Measurements from ENCODE around the gene RNASET2.

The RNASET2 gene

DNA sequence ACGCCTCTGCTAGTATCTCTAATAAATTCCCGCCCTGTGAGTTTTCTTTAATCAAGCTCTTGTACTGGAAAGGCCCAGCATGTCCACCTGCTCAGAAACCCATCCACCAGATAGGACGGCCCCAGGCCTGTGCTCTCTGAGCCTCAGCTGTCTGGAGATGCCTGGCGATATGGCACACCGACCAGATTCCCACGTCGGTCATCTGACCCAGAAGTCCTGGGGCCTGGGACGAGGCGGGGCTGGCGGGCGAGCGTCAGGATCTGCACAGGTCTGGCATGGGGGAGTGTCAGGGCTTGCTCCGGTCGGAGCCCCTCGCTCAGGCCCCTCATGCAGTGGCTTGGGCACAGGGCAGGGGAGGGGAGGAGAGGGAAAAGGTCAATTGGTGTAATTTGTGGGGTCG, 10.2 kb downstream of the RNASET2 start:
- DNase-seq = no peak

DNA sequence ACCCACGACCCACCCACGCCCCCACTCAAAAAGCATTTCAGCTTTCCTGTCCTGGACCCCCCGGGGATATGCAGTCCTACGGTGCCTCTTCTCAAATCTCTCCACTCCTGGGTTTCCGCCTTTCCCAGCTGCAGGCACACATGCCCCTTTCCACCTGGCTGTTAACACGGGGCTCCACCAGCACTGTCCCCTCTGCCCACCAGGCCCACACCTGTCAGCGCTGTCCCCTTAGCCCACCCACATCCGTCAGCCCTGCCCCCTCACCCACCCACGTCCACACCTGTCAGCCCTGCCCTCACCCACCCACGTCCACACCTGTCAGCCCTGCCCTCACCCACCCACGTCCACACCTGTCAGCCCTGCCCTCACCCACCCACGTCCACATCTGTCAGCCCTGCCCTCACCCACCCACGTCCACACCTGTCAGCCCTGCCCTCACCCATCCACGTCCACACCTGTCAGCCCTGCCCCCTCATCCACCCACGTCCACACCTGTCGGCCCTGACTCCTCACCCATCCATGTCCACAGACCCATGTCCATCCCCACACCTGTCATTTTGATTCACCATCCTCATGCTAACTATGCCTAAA, 11.6 kb downstream of the RNASET2 start:
- no peak for DNase-seq

- no peak for DNase-seq
Measured at GRCh38 chr6:166942393-166943168, 13.8 kb downstream of the RNASET2 start.

GRCh38 chr6:166940643-166941068, 15.7 kb downstream of the RNASET2 start:
- DNase-seq = no peak

DNA sequence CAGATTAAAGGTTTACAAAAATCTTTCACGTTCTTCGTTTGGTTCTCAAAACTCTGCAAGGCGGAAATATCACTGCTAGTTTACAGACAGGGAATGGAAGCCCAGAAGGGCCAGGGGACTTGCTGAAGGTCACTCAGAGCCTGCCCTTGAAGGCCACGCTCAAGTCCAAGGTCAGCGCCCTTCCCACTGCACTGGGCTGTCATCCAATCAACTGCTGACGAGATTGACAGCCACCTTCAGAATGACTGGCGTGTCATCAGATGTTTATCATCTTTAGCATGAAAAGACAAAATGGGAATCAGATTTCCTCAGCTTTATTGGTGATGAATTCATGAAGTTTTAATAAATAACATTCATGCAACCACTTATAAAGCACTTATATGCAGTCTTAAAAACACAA, 16.5 kb downstream of the RNASET2 start:
- DNase-seq = no peak

- DNase-seq = no peak
Measured at GRCh38 chr6:166939345-166939744, 17.0 kb downstream of the RNASET2 start.

GRCh38 chr6:166938704-166939103, 17.6 kb downstream of the RNASET2 start:
- DNase-seq = no peak

DNA sequence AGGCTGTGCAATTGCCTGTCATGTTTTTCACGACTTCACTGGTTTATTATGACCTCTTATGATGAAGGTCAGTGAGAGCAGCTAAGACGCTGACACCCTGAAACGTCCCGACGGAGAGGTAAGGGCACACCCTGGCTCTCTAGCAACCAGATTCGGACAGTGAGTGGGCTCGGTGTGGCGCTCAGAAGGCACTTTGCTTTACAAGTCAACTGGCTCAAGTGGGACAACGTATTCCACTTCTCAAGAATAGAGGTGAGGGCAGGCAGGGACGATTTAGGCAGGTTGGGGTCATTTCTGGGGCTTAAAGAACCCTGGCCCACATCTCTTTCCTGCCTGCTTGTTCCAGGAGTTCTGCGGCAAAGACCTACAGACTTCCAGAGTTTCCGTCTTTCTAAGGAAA, 18.2 kb downstream of the RNASET2 start:
- DNase-seq = no peak

DNA sequence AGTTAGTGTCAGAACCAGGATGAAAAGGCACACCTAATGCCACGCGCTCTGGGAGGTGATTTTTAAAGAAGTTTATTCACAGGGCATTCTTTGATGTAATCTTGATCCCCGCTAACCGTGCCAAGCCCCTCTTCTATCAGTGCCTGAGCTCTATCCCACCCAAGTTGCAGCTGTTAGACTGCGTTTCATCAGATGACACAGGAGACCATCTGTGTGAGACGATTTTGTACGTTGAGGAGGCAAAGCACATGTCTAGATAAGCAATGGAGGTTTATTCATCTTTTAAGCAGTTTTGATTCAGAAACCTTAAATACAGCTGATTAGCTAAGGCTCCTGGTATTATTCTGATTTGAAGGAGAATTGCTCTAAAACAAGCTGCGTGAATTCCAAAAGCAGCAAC, 18.6 kb downstream of the RNASET2 start:
- no peak for DNase-seq

DNA sequence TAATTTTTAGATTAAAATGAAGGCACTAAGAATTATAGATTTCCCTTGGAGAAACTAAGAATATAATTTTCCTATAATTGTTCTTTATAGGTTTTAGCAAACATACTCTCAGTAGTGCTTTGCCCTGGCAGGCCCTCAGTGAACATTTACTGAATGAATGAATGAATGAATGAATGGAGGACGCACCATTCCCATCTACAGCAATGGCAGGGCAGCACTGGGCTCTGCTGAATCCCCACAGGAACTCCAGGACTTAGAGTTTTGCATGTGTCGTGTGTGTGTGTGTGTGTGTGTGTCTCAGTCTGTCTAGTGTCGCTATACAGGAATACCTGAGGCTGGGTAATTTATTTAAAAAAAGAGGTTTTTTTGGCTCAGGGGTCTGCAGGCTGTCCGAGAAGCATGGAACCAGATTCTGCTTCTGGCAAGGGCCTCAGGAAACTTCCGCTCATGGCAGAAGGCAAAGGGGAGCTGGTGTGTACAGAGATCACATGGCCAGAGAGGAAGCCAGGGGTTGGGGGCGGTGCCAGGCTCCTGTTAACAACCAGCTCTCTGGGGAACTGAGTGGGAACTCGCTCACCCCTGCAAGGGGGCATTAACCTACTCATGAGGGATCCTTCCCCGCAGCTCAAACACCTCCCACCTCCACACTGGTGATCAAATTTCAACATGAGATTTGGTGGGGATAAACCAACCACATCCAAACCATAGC, 20.1 kb downstream of the RNASET2 start:
- peak in 1 of 14 donors; percentile 32 for DNase-seq

DNA sequence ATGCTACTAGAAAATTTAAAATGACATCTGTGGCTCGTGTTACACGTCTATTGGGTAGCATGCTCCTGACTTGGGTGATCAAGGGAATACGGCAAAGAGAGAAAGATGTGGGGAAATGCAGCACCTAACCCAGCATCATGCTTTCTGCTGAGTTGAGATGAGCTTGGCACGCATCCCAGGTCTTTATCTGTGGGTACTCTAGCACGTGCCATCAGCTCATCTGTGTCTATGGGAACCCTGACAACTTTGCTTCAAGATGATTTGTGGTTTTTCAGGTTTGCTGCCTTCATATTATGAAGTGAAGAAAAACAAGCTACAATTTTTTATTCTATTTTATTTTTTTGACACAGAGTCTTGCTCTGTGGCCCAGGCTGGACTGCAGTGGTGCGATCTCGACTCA, 21.0 kb downstream of the RNASET2 start:
- no peak for DNase-seq

GRCh38 chr6:166934174-166934573, 22.2 kb downstream of the RNASET2 start:
- no peak for DNase-seq

GRCh38 chr6:166933396-166933795, 23.0 kb downstream of the RNASET2 start:
- DNase-seq = no peak

GRCh38 chr6:166932616-166933015, 23.7 kb downstream of the RNASET2 start:
- DNase-seq = no peak

- no peak for DNase-seq
Measured at GRCh38 chr6:166932116-166932515, 24.2 kb downstream of the RNASET2 start.

DNA sequence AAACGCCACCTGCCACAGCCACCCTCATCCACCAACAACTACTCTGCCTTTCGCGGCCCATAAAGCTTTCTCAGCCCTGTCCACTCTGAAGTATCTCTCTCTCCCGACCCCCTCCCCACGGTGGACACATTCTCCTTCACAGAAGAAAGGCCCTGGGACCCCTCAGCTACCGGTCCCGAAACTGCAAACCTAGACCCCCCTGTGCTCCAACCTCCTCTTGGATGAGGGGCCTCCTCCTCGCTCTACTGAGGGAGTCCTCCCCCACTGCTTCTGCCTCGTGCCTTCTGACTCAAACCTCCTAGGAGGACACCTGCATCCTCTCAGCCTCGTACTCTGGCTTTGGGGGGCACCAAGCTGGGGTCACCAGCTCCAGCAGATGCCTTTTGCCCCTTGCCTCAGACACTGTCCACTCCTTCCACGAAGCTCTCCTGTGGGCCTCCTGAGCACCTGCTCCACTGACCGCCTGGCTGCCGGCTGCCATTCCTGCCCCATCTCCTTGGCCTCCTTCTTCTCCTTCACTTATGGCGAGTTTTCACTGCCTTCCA, 24.9 kb downstream of the RNASET2 start:
- no peak for DNase-seq

GRCh38 chr6:166930354-166930891, 25.9 kb downstream of the RNASET2 start:
- no peak for DNase-seq

GRCh38 chr6:166929542-166930189, 26.7 kb downstream of the RNASET2 start:
- no peak for DNase-seq

- DNase-seq = no peak
Measured at GRCh38 chr6:166928644-166929541, 27.5 kb downstream of the RNASET2 start.

DNA sequence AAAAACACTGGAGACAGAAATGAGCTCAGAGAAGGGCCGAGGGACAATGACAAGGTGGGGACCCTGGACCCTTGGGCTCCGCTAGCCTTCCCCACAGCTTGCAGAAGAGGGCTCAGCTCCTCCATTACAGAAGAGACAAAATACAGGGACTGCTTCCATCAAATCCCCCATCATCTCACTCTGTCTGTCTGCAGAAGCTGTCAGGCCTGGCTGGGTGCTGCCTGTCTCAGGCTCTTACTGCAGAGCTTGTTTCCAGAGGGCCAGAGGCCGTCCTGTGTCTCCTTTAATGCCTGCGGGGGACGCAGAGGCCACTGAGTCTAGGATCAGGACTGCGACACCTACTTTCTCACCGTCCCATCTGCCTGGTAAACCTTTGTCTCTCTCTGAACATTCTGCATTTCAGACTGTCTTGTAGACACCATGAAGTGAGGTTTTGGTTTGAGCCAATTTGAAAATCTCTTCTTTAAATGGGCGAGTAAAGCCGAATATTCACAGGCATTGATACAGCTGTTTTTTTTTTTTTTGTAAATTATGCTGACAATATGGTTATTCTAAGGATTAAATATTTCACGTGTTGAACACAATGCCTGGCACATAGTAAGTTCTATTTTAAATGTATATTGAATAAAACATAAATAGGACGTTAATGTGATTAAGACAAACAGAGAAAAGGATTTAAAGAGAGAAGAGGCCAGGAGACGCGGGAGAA, 28.3 kb downstream of the RNASET2 start:
- DNase-seq = no peak

All from C1 segment of cervical spinal cord (tissue), 14 donors.